Liver (tissue), 9 donors: Measurements from ENCODE around the gene MRPS23. TPM values are rescaled to one million over a fixed set of nuclear protein-coding genes. Genes with fewer than 3 reads are reported as not detected.

Source experiments
- DNase-seq: peaks from one replicate; pipeline ENCODE4 v3.0.0-alpha.2; 2017; ENCODE audit warnings: low spot score
- H3K27ac ChIP-seq, 2 donors: one replicate each; pipeline ENCODE4 v1.7.0; 2013; ENCODE audit warnings: inconsistent platforms in 2 of 2, low read length in 2 of 2, control low read depth in 1 of 2, low read depth in 1 of 2, mild to moderate bottlenecking in 1 of 2
- H3K27me3 ChIP-seq, 4 donors: one replicate each; pipeline versions ENCODE4 v1.6.1 to v1.7.0; 2013; ENCODE audit warnings: low read length in 3 of 4, inconsistent platforms in 1 of 4, mild to moderate bottlenecking in 1 of 4, moderate library complexity in 1 of 4; ENCODE audit not compliant: control insufficient read depth in 4 of 4, insufficient read depth in 4 of 4
- H3K36me3 ChIP-seq, 4 donors: one replicate each; pipeline versions ENCODE4 v1.6.1 to v1.7.0; 2013; ENCODE audit warnings: low read length in 3 of 4, mild to moderate bottlenecking in 3 of 4, low read depth in 1 of 4, moderate library complexity in 1 of 4; ENCODE audit not compliant: control insufficient read depth in 4 of 4, insufficient read depth in 3 of 4
- H3K4me1 ChIP-seq, 4 donors: one replicate each; pipeline versions ENCODE4 v1.6.1 to v1.7.0; 2013; ENCODE audit warnings: low read length in 3 of 4, mild to moderate bottlenecking in 3 of 4, moderate library complexity in 1 of 4; ENCODE audit not compliant: control insufficient read depth in 4 of 4, insufficient read depth in 4 of 4
- H3K4me3 ChIP-seq, 3 donors: one replicate each; pipeline versions ENCODE4 v1.6.1 to v1.7.0; 2013; ENCODE audit warnings: low read length in 3 of 3, control low read depth in 1 of 3, low read depth in 1 of 3, mild to moderate bottlenecking in 1 of 3
- H3K9ac ChIP-seq, 2 donors: one replicate each; pipeline ENCODE4 v1.7.0; 2013; ENCODE audit warnings: low read length in 2 of 2, mild to moderate bottlenecking in 2 of 2, moderate library complexity in 2 of 2, control low read depth in 1 of 2, low read depth in 1 of 2
- H3K9me3 ChIP-seq, 4 donors: one replicate each; pipeline versions ENCODE4 v1.6.1 to v1.7.0; 2013; ENCODE audit warnings: low read length in 3 of 4; ENCODE audit not compliant: control insufficient read depth in 4 of 4
- ATF3 ChIP-seq: IDR thresholded peaks from 2 replicates; pipeline ENCODE4 v1.6.1; 2016; ENCODE audit warnings: antibody characterized with exemption
- CTCF ChIP-seq: fragments of 150-350 bp; IDR thresholded peaks from 2 replicates; pipeline ENCODE4 v1.5.1; 2017; ENCODE audit warnings: improper control_type of control experiment, low read depth, low read length; ENCODE audit not compliant: missing input control
- EGR1 ChIP-seq, 2 donors: IDR thresholded peaks; 2 replicates each; pipeline ENCODE4 v1.6.1; 2016 to 2018; ENCODE audit warnings: antibody characterized with exemption in 2 of 2, low read depth in 2 of 2
- FOXA1 ChIP-seq: IDR thresholded peaks from 2 replicates; pipeline ENCODE4 v1.6.1; 2016; ENCODE audit warnings: antibody characterized with exemption
- FOXA2 ChIP-seq: IDR thresholded peaks from 2 replicates; pipeline ENCODE4 v1.6.1; 2016; ENCODE audit warnings: antibody characterized with exemption
- GABPA ChIP-seq, 2 donors: IDR thresholded peaks in 1 of 2; conservative IDR thresholded peaks in 1 of 2; 2 replicates each; pipeline ENCODE4 v1.6.1; 2016; ENCODE audit warnings: antibody characterized with exemption in 2 of 2, mild to moderate bottlenecking in 1 of 2, moderate library complexity in 1 of 2
- HNF4A ChIP-seq, 2 donors: conservative IDR thresholded peaks; 2 replicates each; pipeline ENCODE4 v1.6.1; 2016; ENCODE audit warnings: antibody characterized with exemption in 2 of 2, mild to moderate bottlenecking in 2 of 2
- HNF4G ChIP-seq: IDR thresholded peaks from 2 replicates; pipeline ENCODE4 v1.6.1; 2016; ENCODE audit warnings: antibody characterized with exemption
- JUND ChIP-seq, 2 donors: IDR thresholded peaks; 2 replicates each; pipeline ENCODE4 v1.6.1; 2016; ENCODE audit warnings: antibody characterized with exemption in 2 of 2
- MAX ChIP-seq: IDR thresholded peaks from 2 replicates; pipeline ENCODE4 v1.6.1; 2016; ENCODE audit warnings: antibody characterized with exemption
- NR2F2 ChIP-seq: IDR thresholded peaks from 2 replicates; pipeline ENCODE4 v1.6.1; 2016; ENCODE audit warnings: antibody characterized with exemption
- RAD21 ChIP-seq, 2 donors: IDR thresholded peaks; 2 replicates each; pipeline ENCODE4 v1.6.1; 2016; ENCODE audit warnings: antibody characterized with exemption in 2 of 2, mild to moderate bottlenecking in 2 of 2
- REST ChIP-seq: IDR thresholded peaks from 2 replicates; pipeline ENCODE4 v1.6.1; 2016; ENCODE audit warnings: antibody characterized with exemption, mild to moderate bottlenecking
- RXRA ChIP-seq, 2 donors: IDR thresholded peaks; 2 replicates each; pipeline ENCODE4 v1.6.1; 2017 to 2018; ENCODE audit warnings: antibody characterized with exemption in 2 of 2, mild to moderate bottlenecking in 1 of 2
- SP1 ChIP-seq: IDR thresholded peaks from 2 replicates; pipeline ENCODE4 v1.6.1; 2018; ENCODE audit warnings: antibody characterized with exemption, mild to moderate bottlenecking
- TAF1 ChIP-seq: conservative IDR thresholded peaks from 2 replicates; pipeline ENCODE4 v1.6.1; 2016; ENCODE audit warnings: antibody characterized with exemption, mild to moderate bottlenecking
- YY1 ChIP-seq: IDR thresholded peaks from 2 replicates; pipeline ENCODE4 v1.6.1; 2016; ENCODE audit warnings: antibody characterized with exemption, mild to moderate bottlenecking
- ZBTB33 ChIP-seq: IDR thresholded peaks from 2 replicates; pipeline ENCODE4 v1.6.1; 2016; ENCODE audit warnings: antibody characterized with exemption
- WGBS: extraction: QIAGEN DNeasy Blood & Tissue Kit; methylation state at CpG from one replicate; pipeline ENCODE4 v1.1.7; 2013; 5-methylcytosine and 5-hydroxymethylcytosine counted together
- polyA plus RNA-seq, 2 donors: library from polyadenylated mRNA; stranded (reverse) in 1 of 2; unstranded in 1 of 2; fragments of 200-250 nt in 1 of 2; fragments of >200 nt in 1 of 2; fragmentation: Nextera tagmentation in 1 of 2; extraction: Ambion mirVana in 1 of 2; gene quantifications; one replicate each; pipeline versions ENCODE4 v1.2.1 to v1.2.3, GENCODE V29; 2013 to 2015
- total RNA-seq, 2 donors: library from RNA; depleted of rRNA; stranded (reverse); fragments of >200 nt; gene quantifications; one replicate each; pipeline ENCODE4 v1.2.3, GENCODE V29; 2014
- donor health status: healthy.
- donor health status: healthy.
- donor health status: healthy.
- donor health status: healthy.
- donor health status: healthy.

Gene MRPS23
- total and polyA plus RNA-seq, 4 donors = 9.8 to 24.3 (median 16.9) TPM

GRCh38 chr17:57870283-57870635 is 20.4 kb upstream of the MRPS23 start:
- Histone ChIP-seq H3K27me3 (no peaks in the 10 kb centered on the region), H3K4me3 (no peak overlapping the region), H3K36me3 (peaks cover 0 to 5% (median 2%) of the 10 kb centered on the region in 4 donors), H3K9me3 (no peaks in the 10 kb centered on the region), H3K9ac (no peak overlapping the region), H3K27ac (no peak overlapping the region), H3K4me1 (peaks cover 0 to 22% (median 5%) of the 10 kb centered on the region in 4 donors)
- DNase-seq = no peak
- TF ChIP-seq EGR1 (IDR thresholded peaks at IDR 0.05; ENCODE audit: low read depth in 2 of 2) (no peak), CTCF (no peak), FOXA1 (no peak), HNF4A (conservative IDR thresholded peaks at IDR 0.05) (no peak), TAF1 (no peak), MAX (no peak), ZBTB33 (no peak), REST (no peak), HNF4G (no peak), RXRA (IDR thresholded peaks at IDR 0.05) (no peak)

GRCh38 chr17:57869617-57870282 is 19.9 kb upstream of the MRPS23 start:
- H3K27ac ChIP-seq = no peak overlapping the region
- H3K27me3 ChIP-seq = no peaks in the 10 kb centered on the region
- no peak overlapping the region for H3K9ac ChIP-seq
- DNase-seq = no peak
- H3K9me3 ChIP-seq = no peaks in the 10 kb centered on the region
- WGBS = 96% methylated on average over 9 of the region's 9 CpGs
- no peak overlapping the region for H3K4me3 ChIP-seq
- H3K4me1 ChIP-seq = peaks cover 0 to 17% (median 4%) of the 10 kb centered on the region in 4 donors
- H3K36me3 ChIP-seq = peaks cover 0 to 5% (median 2%) of the 10 kb centered on the region in 4 donors
- no peak for TF ChIP-seq NR2F2
- TF ChIP-seq ATF3 = no peak
- no peak for TF ChIP-seq ZBTB33
- no peak for TF ChIP-seq RAD21 (IDR thresholded peaks at IDR 0.05)
- no peak for TF ChIP-seq MAX
- no peak for TF ChIP-seq YY1
- TF ChIP-seq JUND (IDR thresholded peaks at IDR 0.05) = no peak
- no peak for TF ChIP-seq CTCF
- no peak for TF ChIP-seq FOXA2
- TF ChIP-seq RXRA (IDR thresholded peaks at IDR 0.05) = no peak
- TF ChIP-seq HNF4A (conservative IDR thresholded peaks at IDR 0.05) = no peak
- no peak for TF ChIP-seq EGR1 (IDR thresholded peaks at IDR 0.05; ENCODE audit: low read depth in 2 of 2)
- TF ChIP-seq TAF1 = no peak
- TF ChIP-seq SP1 = no peak
- TF ChIP-seq HNF4G = no peak
- TF ChIP-seq GABPA (IDR thresholded peaks at IDR 0.05 in 1 of 2, conservative IDR thresholded peaks at IDR 0.05 in 1 of 2) = no peak
